ENCODE data around the gene XPO6. TPM values are rescaled to one million over a fixed set of nuclear protein-coding genes. Genes with fewer than 3 reads are reported as not detected.

Gene XPO6
- polyA plus RNA-seq, 6 donors from 2014 or later = 34.0 to 59.1 (median 56.1) TPM

- H3K4me3 Mint-ChIP-seq = no peak overlapping the region
- H3K27ac Mint-ChIP-seq = peak overlapping the region in 2 of 6 donors; percentile 39 to 89
- H3K27me3 Mint-ChIP-seq = no peaks in the 10 kb centered on the region
- ATAC-seq (ENCODE audit: low read depth in 2 of 2) (no peak), DNase-seq (no peak)
- H3K36me3 Mint-ChIP-seq = peaks cover 24 to 37% of the 10 kb centered on the region in 2 donors
- peaks cover 4 to 15% (median 11%) of the 10 kb centered on the region in 3 donors for H3K4me1 Mint-ChIP-seq
- no peaks in the 10 kb centered on the region for H3K9me3 Mint-ChIP-seq
Measured at GRCh38 chr16:28108590-28109247, 103.0 kb downstream of the XPO6 start.

GRCh38 chr16:28107232-28107631 lies 104.5 kb downstream of the XPO6 start:
- H3K9me3 Mint-ChIP-seq = no peaks in the 10 kb centered on the region
- DNase-seq (no peak), ATAC-seq (ENCODE audit: low read depth in 2 of 2) (no peak)
- H3K27ac Mint-ChIP-seq = peak overlapping the region in 2 of 6 donors; percentile 59 to 65
- H3K27me3 Mint-ChIP-seq = no peaks in the 10 kb centered on the region
- H3K4me1 Mint-ChIP-seq = peaks cover 0 to 15% (median 7%) of the 10 kb centered on the region in 3 donors
- H3K36me3 Mint-ChIP-seq = peaks cover 24 to 41% of the 10 kb centered on the region in 2 donors
- no peak overlapping the region for H3K4me3 Mint-ChIP-seq

- peak overlapping the region in 2 of 6 donors; percentile 33 to 47 for H3K27ac Mint-ChIP-seq
- H3K36me3 Mint-ChIP-seq = peaks cover 30 to 41% of the 10 kb centered on the region in 2 donors
- DNase-seq (no peak), ATAC-seq (ENCODE audit: low read depth in 2 of 2) (no peak)
- H3K4me1 Mint-ChIP-seq = peaks cover 0 to 15% (median 7%) of the 10 kb centered on the region in 3 donors
- H3K4me3 Mint-ChIP-seq = no peak overlapping the region
- no peaks in the 10 kb centered on the region for H3K9me3 Mint-ChIP-seq
- no peaks in the 10 kb centered on the region for H3K27me3 Mint-ChIP-seq
Measured at GRCh38 chr16:28106467-28107215, 105.1 kb downstream of the XPO6 start.

GRCh38 chr16:28105954-28106353 lies 105.8 kb downstream of the XPO6 start:
- no peak for DNase-seq
- peak overlapping the region in 1 of 6 donors; percentile 42 for H3K27ac Mint-ChIP-seq
- H3K4me3 Mint-ChIP-seq = no peak overlapping the region
- H3K27me3 Mint-ChIP-seq = no peaks in the 10 kb centered on the region
- H3K9me3 Mint-ChIP-seq = no peaks in the 10 kb centered on the region
- ATAC-seq (ENCODE audit: low read depth in 2 of 2) = no peak
- H3K36me3 Mint-ChIP-seq = peaks cover 31 to 41% of the 10 kb centered on the region in 2 donors
- peaks cover 0 to 15% (median 7%) of the 10 kb centered on the region in 3 donors for H3K4me1 Mint-ChIP-seq

- Mint-ChIP-seq H3K27me3 (no peaks in the 10 kb centered on the region), H3K36me3 (peaks cover 31 to 38% of the 10 kb centered on the region in 2 donors), H3K27ac (no peak overlapping the region), H3K4me3 (no peak overlapping the region), H3K9me3 (no peaks in the 10 kb centered on the region), H3K4me1 (peaks cover 0 to 9% (median 2%) of the 10 kb centered on the region in 3 donors)
- ATAC-seq (ENCODE audit: low read depth in 2 of 2) = no peak
- no peak for DNase-seq
Measured at GRCh38 chr16:28105297-28105696, 106.5 kb downstream of the XPO6 start.

- Mint-ChIP-seq H3K9me3 (no peaks in the 10 kb centered on the region), H3K27ac (no peak overlapping the region)
Measured at GRCh38 chr16:28104404-28104803, 107.4 kb downstream of the XPO6 start.

GRCh38 chr16:28103516-28104170 lies 108.1 kb downstream of the XPO6 start:
- Mint-ChIP-seq H3K36me3 (peaks cover 23 to 32% of the 10 kb centered on the region in 2 donors), H3K4me3 (no peak overlapping the region), H3K27me3 (no peaks in the 10 kb centered on the region), H3K4me1 (no peaks in the 10 kb centered on the region), H3K27ac (peak overlapping the region in 2 of 6 donors; percentile 21 to 23), H3K9me3 (no peaks in the 10 kb centered on the region)
- ATAC-seq (ENCODE audit: low read depth in 2 of 2) (no peak), DNase-seq (no peak)

More at GRCh38 chr16:28104404-28104803, 107.4 kb downstream of the XPO6 start:
- no peak for DNase-seq
- ATAC-seq (ENCODE audit: low read depth in 2 of 2) = no peak
- Mint-ChIP-seq H3K27me3 (no peaks in the 10 kb centered on the region), H3K4me1 (peaks cover 0 to 3% (median 0%) of the 10 kb centered on the region in 3 donors), H3K4me3 (no peak overlapping the region), H3K36me3 (peaks cover 27 to 35% of the 10 kb centered on the region in 2 donors)

GRCh38 chr16:28101533-28101890 lies 110.3 kb downstream of the XPO6 start:
- Mint-ChIP-seq H3K27me3 (no peaks in the 10 kb centered on the region), H3K27ac (no peak overlapping the region), H3K36me3 (peaks cover 23 to 42% of the 10 kb centered on the region in 2 donors), H3K4me3 (no peak overlapping the region), H3K9me3 (no peaks in the 10 kb centered on the region), H3K4me1 (peaks cover 0 to 10% (median 0%) of the 10 kb centered on the region in 3 donors)
- ATAC-seq (ENCODE audit: low read depth in 2 of 2) = no peak
- no peak for DNase-seq

GRCh38 chr16:28100810-28101532 lies 110.8 kb downstream of the XPO6 start:
- no peak for DNase-seq
- peaks cover 19 to 45% of the 10 kb centered on the region in 2 donors for H3K36me3 Mint-ChIP-seq
- peak overlapping the region in 1 of 8 donors; percentile 47 for H3K4me3 Mint-ChIP-seq
- H3K27me3 Mint-ChIP-seq = no peaks in the 10 kb centered on the region
- peak overlapping the region in 1 of 6 donors; percentile 18 for H3K27ac Mint-ChIP-seq
- ATAC-seq (ENCODE audit: low read depth in 2 of 2) = no peak
- no peaks in the 10 kb centered on the region for H3K9me3 Mint-ChIP-seq
- peaks cover 0 to 11% (median 0%) of the 10 kb centered on the region in 3 donors for H3K4me1 Mint-ChIP-seq

- DNase-seq = no peak
- Mint-ChIP-seq H3K36me3 (peaks cover 10 to 45% of the 10 kb centered on the region in 2 donors), H3K4me3 (no peak overlapping the region), H3K9me3 (no peaks in the 10 kb centered on the region), H3K4me1 (peaks cover 0 to 11% (median 0%) of the 10 kb centered on the region in 3 donors), H3K27me3 (no peaks in the 10 kb centered on the region), H3K27ac (peak overlapping the region in 4 of 6 donors; percentile 7 to 82 (median 64))
- ATAC-seq (ENCODE audit: low read depth in 2 of 2) = no peak
Measured at GRCh38 chr16:28098959-28099945, 112.5 kb downstream of the XPO6 start.

GRCh38 chr16:28098171-28098958 lies 113.4 kb downstream of the XPO6 start:
- H3K4me1 Mint-ChIP-seq = peaks cover 0 to 11% (median 0%) of the 10 kb centered on the region in 3 donors
- ATAC-seq (ENCODE audit: low read depth in 2 of 2) (no peak), DNase-seq (no peak)
- peaks cover 10 to 44% of the 10 kb centered on the region in 2 donors for H3K36me3 Mint-ChIP-seq
- no peaks in the 10 kb centered on the region for H3K27me3 Mint-ChIP-seq
- peak overlapping the region in 2 of 6 donors; percentile 47 to 66 for H3K27ac Mint-ChIP-seq
- H3K4me3 Mint-ChIP-seq = no peak overlapping the region
- no peaks in the 10 kb centered on the region for H3K9me3 Mint-ChIP-seq

Measured in naive B cell (primary cell).